ENCODE results near the gene KCNIP4.

KCNIP4 gene

DNA sequence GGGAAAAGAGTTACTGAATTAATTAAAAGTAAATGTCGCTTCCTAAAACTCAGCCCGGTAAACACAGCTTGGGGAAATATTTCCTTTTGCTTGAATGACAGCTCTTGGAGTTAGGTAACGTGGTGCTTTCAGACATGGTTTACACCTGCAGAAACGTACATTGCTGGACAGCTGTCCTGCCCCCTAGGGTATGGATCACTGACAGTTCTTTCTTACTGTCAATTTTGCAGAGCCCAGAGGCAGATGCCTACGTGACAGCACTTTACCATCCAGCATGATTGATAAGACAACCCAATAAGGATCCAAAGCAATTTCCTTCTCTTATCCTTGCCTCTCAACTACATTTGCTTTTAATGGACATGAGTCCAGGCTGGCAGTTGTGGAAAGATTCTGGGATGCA, 913.8 kb downstream of the KCNIP4 start:
- TF ChIP-seq, protein P1, sequence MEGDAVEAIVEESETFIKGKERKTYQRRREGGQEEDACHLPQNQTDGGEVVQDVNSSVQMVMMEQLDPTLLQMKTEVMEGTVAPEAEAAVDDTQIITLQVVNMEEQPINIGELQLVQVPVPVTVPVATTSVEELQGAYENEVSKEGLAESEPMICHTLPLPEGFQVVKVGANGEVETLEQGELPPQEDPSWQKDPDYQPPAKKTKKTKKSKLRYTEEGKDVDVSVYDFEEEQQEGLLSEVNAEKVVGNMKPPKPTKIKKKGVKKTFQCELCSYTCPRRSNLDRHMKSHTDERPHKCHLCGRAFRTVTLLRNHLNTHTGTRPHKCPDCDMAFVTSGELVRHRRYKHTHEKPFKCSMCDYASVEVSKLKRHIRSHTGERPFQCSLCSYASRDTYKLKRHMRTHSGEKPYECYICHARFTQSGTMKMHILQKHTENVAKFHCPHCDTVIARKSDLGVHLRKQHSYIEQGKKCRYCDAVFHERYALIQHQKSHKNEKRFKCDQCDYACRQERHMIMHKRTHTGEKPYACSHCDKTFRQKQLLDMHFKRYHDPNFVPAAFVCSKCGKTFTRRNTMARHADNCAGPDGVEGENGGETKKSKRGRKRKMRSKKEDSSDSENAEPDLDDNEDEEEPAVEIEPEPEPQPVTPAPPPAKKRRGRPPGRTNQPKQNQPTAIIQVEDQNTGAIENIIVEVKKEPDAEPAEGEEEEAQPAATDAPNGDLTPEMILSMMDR (IDR thresholded peaks at IDR 0.05): no peak

DNA sequence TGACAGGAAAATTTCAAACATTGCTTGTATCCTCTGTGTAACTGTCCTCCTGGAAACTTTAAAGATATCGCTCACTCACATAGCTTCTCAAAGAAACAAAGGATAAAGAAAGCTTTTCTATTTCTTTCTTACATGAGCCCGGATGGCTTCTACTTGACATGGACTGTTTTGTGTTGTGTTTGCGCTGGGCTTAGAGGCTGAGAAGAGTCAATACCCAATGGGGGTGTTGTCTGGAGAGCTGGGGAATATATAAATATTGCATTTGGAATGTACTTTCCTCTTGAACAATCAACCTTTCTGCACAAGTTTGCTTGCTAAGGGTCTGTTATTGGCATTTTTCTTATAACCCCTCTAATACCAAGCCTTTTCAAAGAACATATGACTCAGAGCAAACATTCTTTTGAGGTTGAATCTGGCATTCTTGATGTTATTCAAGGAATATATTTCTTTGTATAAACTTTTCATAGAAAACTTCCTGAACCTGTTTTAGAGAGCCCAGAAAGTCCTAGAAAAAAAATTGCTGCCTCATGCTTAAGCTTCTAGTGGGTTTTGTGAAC, 916.4 kb downstream of the KCNIP4 start:
- TF ChIP-seq, protein P1 (IDR thresholded peaks at IDR 0.05): no peak

DNA sequence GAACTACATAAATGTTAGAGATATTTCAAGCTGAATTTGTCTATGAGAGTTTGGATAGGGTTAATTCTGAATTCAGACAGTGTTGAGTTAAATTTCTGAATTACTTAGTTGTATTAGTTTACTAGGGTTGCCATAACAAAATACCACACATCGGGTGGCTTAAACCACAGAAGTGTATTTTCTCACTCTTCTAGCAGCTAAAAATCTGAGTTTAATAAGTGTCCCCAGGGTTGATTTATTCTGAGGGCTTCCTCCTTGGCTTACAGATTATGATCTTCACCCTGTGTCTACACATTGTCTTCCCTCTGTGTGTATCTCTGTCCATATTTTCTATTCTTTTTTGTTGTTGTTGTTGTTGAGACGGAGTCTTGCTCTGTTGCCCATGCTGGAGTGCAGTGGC, 929.8 kb downstream of the KCNIP4 start:
- TF ChIP-seq, protein P1 (IDR thresholded peaks at IDR 0.05): no peak

DNA sequence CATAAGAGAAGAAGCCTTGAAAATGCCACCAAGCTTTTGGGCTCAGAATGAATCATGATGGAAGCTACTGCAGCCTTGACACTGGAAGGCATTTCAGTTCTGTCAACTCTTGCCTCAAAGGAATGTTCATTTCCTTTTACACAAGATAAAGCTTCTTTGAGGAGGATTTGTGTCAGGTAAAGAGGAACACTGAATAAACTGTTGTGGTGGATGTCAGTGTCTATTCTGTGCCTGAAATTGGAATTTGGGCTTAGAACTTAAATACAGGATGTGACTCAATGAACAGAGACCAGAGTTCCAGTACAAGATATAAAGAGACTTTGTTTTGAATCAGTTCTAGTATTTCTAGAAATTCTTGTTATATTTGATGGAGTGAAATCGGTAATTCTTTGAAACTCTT, 935.1 kb downstream of the KCNIP4 start:
- TF ChIP-seq, protein P1 (IDR thresholded peaks at IDR 0.05): no peak

DNA sequence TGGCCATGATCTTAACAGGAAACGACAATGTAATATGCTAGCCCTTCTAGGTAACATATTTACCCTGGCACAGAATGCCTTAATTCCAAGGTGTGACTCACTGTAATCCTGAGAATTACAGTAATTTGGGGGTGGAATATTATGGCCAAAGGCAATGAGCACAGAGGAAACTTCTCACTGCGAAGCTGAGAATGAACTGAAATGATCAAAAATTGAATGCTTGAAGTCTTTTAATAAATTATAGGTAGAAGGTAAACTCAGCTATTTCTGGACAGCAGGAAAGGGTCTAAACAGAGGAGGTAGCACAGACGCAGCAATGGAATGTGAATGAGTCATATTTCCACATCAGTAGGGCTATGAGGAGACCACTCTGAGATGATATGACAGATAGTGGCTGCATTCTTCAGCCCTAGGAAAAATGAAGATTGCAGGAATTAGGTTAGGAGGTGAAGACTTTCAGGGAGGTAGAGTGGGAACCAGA, 935.7 kb downstream of the KCNIP4 start:
- TF ChIP-seq, protein P1 (IDR thresholded peaks at IDR 0.05): no peak

DNA sequence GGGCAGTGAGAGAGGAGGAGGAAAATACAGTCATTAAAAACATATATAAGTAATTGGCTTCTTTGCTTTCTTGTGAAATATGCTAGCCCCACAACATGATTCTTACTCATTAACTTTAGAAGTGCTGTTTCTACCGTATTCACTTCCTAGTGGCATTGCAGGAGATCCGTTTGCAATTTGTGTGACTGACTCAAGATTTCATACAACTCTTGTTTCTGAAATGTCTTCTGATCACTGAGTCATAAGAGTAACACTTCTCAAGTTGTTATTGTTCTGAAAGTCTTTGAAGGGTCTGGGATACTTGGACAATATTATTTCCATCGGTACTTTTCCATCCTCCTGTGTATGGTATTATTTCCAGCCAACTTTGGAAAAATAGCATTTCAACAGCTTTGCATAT, 937.5 kb downstream of the KCNIP4 start:
- TF ChIP-seq, protein P1 (IDR thresholded peaks at IDR 0.05): no peak

DNA sequence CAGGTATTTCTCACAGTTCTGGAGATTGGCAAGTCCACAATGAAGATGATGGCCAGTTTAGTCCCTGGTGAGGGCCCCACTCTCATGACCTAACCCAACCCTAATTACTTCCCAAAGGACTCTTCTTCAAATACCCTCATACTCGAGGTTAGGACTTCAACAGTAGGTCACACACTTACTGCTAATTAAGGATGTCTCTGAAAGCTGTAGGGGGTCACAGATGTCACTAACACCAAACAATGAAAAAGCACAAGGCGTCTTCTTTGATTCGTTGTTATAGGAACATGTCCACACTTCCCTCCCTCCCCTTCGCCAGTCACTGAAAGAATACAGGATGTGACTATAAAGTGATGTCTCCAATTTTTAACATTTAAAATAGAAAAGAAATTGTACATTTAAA, 938.6 kb downstream of the KCNIP4 start:
- TF ChIP-seq, protein P1 (IDR thresholded peaks at IDR 0.05): no peak

DNA sequence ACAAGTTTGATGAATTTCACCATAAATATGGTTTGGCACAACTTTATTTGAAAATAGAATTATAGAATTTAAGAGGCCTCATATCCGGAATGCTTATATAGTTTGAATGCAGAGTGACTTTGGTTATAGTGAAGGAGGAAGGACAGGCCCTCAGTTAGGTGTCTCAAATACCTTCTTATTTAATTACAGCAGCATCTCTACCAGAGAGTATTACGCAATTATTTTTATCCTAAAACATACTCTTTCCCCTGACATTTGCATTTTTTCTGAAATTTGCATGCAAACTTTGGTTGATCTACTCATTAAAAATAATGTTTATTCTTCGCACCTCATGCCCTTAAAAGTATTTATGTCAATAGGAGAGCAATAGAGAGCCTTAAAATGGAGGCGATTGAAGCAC, 942.9 kb downstream of the KCNIP4 start:
- TF ChIP-seq, protein P1 (IDR thresholded peaks at IDR 0.05): no peak
